SIG-M5 treated with dmso at 0.1 percent for 504 hours (cell line): ENCODE measurements around the gene SRPK1.

Source experiments
- DNase-seq: peaks from one replicate; lab custom pipeline; 2025; ENCODE audit not compliant: unreplicated experiment; lab: John Stamatoyannopoulos, UW

SRPK1 gene

DNA sequence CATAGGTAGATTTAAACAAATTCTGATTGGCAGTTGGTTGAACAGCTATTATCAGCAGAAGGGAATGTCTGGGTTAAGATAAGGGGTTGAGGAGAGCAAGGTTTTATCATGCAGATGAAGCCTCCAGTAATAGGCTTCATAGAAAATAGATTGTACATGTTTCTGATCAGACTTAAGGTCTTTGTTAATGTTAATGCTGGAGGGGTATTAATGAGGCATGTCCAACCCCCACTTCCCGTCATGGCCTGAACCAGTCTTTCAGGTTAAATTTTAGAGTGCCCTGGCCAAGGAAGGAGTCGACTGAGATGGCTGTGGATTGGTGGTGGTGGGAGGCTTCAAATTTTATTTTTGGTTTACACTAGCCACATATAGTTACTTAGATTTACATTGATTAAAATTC, 136.7 kb downstream of the SRPK1 start:
- no peak for DNase-seq
